HG03457 (cell line): Measurements from ENCODE around the gene RHOH.
"Not testable (repeated sequence)": the region's sequence is repeated elsewhere in the genome, so short reads cannot be mapped to it uniquely, and the experiment has no call there.

ENCODE experiments used
- ATAC-seq: cut with Tn5 transposase; IDR thresholded peaks from one replicate; pipeline ENCODE4 v1.9.1; 2021; ENCODE audit warnings: moderate number of reproducible peaks; ENCODE audit not compliant: unreplicated experiment

Gene RHOH

GRCh38 chr4:40289366-40290188 is 92.7 kb downstream of the RHOH start:
- ATAC-seq, result peak; percentile 50

GRCh38 chr4:40290611-40291186 is 93.9 kb downstream of the RHOH start:
- not testable (repeated sequence) for ATAC-seq

GRCh38 chr4:40292313-40292759 is 95.5 kb downstream of the RHOH start:
- no peak for ATAC-seq

- ATAC-seq, result no peak
Measured at GRCh38 chr4:40294339-40294738, 97.5 kb downstream of the RHOH start.

GRCh38 chr4:40295030-40295429 is 98.2 kb downstream of the RHOH start:
- ATAC-seq, result not testable (repeated sequence)

GRCh38 chr4:40295572-40295971 is 98.7 kb downstream of the RHOH start:
- ATAC-seq, result no peak
